Stimulated activated CD8-positive, alpha-beta memory T cell treated with anti-CD3 and anti-CD28 coated beads, Interleukin-2, amount 100 ng/mL, for 1 hour (primary cell): ENCODE measurements around the gene RAB6D.
"Not testable (repeated sequence)": the region's sequence is repeated elsewhere in the genome, so short reads cannot be mapped to it uniquely, and the experiment has no call there.

Experiments used
- DNase-seq, 2 donors: peaks; one replicate each; pipeline ENCODE4 v3.0.0-alpha.2; 2020; ENCODE audit warnings: low read depth in 2 of 2

The RAB6D gene

DNA sequence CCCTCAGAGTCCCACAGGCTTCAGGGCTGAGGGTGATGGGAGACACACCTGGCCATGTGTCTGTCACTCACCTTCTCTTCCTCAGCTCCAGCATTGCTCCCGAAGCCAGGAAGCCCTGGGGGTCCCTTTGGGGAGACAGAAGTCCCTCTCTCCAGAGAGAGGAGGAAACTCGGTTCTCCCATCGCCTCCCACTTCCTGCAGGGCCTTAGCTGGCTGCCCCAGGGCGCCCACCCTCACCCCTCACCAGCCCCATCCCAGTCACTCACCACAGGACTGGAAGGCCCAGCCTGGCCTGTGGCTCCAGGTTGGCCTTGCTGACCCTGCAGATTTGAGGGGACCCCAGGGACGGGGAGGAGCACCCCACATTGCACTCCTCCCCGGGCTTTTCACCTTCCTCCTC is 2.7 kb upstream of the RAB6D start:
- no peak for DNase-seq

DNA sequence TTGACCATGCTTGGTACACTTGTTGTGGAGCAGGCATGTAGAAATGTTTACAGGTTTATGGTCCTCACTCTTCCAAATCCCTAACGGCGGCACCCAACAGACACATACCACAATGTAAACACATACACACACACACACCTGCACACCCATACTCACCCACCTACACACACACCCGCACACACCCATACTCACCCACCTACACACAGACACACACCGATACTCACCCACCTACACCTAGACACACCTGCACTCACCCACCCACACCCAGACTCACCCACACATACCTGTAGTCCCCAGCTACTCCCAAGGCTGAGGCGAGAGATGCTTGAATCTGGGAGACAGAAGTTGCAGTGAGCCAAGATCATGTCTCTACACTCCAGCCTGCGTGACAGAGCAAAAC is 1.5 kb upstream of the RAB6D start:
- DNase-seq = no peak

DNA sequence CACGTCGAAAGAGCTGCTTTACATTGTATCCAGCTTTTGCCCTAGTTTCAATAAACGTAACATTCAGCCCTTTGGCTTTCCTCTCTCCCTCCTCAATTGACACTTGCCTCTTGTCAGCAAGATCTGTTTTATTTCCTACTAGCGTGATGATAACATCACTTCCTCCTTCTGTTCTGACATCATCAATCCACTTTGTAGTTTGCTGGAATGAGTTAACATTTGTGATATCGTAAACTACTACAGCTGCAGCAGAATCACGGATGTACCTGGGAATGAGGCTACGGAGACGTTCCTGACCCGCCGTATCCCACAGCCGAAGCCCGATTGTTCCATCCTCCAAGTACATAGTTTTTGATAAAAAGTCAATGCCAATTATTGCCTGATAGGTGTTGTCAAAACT is 755 bp downstream of the RAB6D start:
- not testable (repeated sequence) for DNase-seq

DNA sequence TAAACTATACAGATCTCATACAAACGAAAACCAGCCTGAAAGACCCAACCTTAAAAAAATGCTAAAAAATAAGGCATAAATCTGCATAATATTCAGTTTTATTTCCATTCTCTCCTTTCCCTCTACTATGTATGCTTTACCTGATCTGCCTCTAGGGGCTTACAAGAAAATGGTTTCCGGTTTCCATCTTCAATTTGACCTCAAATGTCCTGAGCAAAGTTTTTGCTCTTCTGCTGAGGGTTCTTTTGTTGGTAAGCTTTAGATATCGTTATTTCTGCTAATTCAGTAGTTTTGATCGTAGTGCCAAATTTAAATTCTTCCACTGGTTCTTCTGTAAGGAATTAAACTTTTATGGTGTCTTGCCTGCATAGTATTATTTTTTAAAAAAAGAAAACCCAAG is 2.2 kb downstream of the RAB6D start:
- DNase-seq = not testable (repeated sequence)

DNA sequence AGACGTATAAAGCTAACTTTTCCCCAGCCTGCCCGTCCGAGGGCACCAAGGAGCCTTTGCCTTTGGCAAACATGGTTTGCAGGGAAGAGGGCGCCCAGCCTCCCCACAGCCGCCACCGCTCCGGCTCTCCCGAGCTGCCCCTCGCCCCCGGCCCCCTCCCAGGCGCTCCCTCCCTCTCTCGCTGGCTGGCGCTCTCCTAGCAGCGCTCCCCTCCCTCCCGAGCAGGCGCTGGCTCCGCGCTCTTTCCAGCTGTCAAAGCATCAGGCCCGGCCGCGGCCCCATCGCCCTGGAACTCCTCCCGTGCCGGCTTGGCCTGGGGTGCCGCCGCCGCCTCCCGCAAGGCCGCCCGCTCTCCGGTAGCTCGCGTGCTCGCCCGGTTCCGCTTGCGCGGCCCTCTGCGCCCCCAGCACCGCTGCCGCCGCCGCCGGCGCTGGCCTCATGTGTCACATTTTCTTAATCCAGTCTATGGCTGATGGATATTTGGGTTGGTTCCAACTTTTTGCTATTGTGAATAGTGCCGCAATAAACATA is 10.7 kb downstream of the RAB6D start:
- DNase-seq = not testable (repeated sequence)

DNA sequence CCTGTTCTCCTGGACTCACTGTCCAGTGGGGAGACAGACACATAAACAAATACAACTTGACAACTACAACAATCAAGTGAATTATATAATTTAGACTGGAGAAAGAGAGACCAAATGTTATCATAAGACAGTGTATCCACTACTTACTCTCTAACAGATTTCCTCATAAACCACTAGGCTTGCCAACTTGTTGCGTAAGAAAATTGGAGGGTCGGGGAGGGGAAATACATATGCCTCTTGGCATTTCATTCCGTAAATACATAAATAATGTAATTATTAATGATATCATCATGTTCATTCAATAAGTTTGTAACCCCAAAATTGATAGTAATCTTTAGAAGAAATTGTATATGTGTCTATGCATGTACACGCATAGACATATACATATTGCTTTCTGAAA is 14.9 kb downstream of the RAB6D start:
- no peak for DNase-seq

DNA sequence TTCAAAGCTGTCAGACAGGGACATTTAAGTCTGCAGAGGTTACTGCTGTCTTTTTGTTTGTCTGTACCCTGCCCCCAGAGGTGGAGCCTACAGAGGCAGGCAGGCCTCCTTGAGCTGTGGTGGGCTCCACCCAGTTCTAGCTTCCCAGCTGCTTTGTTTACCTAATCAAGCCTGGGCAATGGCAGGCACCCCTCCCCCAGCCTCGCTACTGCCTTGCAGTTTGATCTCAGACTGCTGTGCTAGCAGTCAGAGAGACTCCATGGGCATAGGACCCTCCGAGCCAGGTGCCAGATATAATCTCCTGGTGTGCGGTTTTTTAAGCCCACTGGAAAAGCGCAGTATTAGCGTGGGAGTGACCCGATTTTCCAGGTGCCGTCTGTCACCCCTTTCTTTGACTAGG is 16.9 kb downstream of the RAB6D start:
- DNase-seq = not testable (repeated sequence)

DNA sequence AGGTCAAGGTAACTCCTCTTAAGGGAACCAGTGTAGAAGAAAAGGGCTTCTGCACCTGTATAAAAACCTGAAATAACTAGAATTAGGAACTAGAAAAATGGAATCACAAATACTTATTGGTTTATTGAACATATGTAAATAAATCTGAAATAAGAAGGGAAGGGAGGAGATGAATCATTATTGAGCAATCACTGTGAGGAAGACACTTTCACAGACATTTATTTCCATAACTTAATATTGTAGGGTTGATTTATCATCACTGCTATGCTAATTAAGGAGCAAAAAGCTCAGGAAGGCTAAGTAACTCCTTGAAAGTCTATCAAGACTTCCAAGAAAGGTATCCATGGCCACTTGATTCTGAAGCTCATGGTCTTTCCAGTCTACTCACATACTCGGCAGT is 24.7 kb downstream of the RAB6D start:
- DNase-seq = not testable (repeated sequence)

DNA sequence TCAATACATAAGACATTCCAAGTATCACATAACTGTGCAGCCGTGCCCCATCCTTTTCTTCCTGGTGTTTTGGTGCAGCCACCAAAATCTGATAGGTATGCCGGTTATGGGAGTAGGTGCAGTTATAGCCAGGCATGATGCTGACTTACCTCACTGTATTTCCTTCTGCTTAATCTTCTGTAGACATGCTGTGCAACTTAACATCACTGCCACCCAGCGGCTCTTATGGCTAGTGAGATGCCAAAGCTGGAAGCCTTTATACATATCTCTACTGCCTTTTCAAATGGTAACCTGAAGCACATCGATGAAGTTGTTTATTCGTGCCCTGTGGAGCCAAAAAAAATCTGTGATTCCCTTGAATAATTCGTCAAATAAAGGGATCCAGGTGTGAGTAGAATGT is 28.6 kb downstream of the RAB6D start:
- DNase-seq = not testable (repeated sequence)

DNA sequence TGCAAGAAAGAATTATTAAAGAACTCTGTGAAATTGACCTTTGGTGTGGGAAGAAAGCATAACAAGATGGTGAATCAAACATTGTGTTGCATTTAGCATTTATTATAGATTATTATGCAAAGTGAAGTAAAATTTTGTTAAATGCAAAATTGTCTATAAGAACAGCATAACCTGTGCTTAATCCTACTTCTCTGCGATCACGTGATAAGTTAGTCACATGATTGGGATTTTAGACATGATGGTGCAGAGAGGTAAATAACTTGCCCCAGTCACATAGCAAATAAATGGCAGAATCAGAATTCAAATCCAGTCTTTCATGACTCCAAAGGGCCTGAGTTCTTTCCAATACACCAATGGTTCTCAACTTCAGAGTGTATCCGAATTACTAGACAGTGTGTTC is 31.3 kb downstream of the RAB6D start:
- not testable (repeated sequence) for DNase-seq

DNA sequence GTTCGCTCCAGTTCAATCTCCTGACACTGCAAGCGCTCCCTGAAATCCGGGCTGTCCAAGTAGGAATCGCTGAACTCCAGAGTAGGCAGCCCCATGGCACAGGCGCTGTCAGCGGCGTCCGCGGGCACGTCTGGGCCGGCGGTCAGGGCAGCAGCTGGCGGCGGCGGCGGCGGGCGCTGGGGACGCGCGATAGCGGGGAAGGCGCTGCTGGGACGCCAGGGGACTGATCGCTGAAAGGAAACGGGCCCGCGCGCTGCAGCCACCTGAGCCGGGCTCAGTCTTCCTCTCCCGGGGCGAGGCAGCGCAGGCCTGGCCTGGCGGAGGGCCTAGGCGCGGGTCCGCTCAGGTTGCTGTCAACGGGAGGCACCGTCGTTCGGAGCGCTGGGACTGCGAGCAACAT is 33.0 kb downstream of the RAB6D start:
- not testable (repeated sequence) for DNase-seq

DNA sequence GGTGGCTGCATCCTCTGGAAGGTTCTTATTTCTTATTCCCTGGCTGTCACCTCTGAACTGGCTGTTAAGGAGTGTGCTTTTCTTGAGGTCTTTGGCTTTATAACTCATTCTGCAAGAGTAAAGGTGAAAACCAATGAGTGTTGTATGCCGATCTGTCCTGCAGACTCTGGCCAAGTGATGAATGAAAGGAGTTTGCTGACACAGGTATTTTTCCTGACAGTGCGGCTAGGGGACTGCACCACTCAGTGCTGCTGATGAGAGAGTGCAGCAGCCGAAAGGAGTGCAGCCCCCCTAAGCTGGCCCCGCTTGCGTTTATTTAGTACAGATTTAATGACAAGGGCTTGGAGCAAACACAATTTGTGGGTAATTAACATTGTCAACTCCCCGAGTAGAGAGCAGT is 41.8 kb downstream of the RAB6D start:
- DNase-seq = no peak

DNA sequence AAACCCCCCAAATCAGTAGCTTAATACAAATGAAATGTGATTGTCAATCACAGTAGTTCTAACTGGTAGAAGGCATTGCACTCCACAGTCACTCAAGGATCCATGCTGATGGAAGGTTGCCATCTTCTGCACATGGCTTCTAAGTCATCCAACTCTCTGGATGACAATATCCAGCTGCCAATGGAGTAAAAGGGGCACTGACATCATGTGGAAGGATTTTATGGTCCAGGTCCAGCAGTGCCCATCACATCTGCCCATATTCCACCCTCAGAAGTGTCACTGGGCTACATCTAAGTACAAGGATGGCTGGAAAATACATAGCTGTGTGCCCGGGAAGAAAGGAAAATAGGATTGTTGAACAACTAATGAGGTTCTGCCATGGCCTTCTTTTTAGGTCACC is 42.6 kb downstream of the RAB6D start:
- DNase-seq = not testable (repeated sequence)

DNA sequence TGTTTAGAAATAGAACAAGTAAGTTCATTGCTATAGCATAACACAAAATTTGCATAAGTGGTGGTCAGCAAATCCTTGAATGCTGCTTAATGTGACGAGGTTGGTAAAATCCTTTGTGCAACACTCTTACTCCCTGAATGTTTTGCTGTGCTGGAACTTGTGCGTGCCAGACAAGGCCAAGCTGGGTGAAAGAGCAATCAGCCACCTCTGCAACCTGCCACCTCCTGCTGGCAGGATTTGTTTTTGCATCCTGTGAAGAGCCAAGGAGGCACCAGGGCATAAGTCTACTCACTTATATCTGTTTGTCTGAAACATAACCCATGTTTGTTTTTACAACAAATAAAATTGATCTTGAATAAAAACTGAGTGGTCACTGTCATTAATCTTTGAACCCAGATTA is 53.0 kb downstream of the RAB6D start:
- DNase-seq = not testable (repeated sequence)
